Stimulated activated naive CD4-positive, alpha-beta T cell treated with Interleukin-2 at 50 U/mL for 16 hours (primary cell): ENCODE results near the gene RAB4A.
"Not testable (repeated sequence)": the region's sequence is repeated elsewhere in the genome, so short reads cannot be mapped to it uniquely, and the experiment has no call there.

Experiments
- DNase-seq: peaks from one replicate; lab custom pipeline; 2025; lab: John Stamatoyannopoulos, UW

RAB4A gene

DNA sequence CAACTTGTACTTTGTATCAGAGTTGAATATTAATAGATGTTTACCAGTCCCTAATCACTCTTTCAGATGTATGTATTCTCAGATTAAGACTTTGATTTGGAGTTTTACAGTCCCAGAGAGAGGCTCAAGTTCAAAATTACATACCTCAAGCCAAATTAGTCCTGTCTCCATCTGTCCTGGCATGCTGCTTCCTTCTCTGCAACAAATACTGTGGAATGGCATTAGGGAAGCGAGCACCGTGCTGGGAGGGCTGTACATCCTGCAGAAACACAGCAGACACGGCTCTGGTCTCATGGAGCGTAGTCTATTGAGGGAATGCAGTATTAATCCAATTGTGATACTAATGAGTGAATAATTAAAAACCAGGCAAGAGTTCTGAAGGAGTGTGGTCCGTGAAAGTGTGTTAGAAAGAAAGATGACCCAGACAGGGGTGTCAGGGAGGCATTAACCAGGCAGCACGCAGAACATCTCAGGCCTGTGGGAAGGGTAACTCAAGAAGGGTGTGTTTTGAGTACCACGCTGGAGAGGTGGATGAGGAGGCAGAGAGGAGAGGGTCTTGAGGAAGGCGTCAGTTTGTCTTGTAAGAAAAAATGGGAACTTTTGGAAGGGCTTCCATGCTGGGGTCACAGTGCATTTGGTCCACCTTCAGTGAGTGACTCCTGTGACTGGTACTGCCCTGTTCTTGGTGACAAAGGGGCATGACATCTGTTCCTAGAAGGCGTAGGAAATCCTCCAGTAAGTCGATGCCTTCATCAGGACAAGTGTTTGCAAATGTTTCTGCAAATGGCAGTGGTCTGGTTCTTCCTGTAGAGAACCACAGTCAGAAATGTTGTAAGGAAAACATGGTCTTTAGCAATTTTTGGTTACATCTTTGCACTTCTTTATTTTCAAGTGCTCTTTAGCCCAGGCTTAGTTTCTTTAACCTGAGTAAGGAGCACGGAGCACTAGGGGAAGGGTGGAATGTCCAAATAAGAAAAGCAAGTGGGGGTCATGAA lies 1.6 kb downstream of the RAB4A start:
- DNase-seq: no peak

DNA sequence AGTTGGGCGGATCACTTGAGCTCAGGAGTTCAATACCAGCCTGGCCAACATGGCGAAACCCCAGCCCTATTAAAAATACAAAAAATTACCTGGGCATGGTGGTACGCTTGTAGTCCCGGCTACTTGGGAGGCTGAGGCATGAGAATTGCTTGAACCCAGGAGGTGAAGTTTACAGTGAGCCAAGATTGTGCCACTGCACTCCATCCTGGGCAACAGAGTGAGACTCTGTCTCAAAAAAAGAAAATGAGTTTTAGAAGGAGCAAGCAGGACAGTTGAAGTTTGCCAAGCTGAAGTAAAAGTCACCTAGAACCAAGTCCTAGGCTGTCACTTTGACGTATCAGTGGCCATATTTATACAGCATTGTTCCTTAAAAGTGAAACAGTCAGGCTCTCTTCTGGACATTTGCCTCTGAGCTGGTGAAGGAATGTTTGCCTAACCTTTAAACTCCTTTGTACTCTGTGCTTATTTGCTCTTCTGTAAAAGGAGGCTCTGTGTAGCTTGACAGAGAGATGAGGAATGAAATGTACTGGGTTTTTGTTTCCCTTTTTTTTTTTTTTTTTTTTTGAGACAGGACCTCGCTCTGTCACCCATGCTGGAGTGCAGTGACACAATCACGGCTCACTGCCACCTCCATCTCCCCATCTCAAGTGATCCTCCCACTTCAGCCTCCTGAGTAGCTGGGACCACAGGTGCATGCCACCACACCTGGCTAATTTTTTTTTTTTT lies 2.8 kb downstream of the RAB4A start:
- DNase-seq: no peak

DNA sequence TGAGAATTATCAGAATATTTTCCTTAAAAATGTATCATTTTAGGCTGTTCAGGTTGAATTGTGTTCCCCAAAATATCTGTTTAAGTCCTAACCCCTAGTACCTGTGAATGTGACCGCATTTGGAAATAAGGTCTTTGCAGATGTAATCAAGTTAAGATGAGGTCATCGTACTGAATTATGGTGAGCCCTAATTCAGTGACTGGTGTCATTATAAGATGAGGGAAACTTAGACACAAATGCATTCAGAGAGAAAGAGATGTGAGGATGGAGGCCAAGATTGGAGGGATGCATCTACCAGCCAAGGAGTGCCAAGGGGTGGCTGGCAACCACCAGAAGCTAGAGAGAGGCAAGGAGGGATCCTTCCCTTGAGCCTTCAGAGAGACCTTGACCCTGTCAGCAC lies 4.1 kb downstream of the RAB4A start:
- no peak for DNase-seq

DNA sequence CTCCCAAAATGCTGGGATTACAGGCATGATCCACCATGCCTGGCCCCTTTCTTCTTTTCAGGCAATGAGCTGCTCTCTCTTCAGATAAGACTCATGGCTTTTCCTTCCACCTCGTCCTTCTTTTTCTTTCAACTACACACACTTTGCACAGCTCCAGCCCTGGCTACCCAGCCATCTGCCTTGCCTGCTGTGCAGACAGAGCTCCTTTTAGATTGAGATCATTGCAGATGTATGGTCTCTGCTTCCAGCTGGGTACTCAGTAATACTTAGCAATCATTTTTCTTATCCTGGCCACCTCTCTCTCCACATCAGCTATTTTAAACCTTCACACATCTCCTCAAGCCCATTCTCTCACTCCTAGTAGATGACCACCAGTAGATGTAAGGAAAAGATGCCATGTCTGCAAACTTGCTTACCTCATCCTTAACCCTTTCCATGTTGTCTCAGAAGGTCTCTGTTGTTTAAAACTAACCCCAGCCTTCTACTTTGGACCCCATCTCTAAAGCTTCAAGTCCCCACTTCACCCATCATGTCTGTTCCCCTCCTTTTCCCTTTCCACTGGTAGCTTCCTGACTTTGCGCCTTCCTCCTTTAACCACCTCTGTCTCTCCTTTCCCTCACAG lies 7.3 kb downstream of the RAB4A start:
- DNase-seq: no peak

DNA sequence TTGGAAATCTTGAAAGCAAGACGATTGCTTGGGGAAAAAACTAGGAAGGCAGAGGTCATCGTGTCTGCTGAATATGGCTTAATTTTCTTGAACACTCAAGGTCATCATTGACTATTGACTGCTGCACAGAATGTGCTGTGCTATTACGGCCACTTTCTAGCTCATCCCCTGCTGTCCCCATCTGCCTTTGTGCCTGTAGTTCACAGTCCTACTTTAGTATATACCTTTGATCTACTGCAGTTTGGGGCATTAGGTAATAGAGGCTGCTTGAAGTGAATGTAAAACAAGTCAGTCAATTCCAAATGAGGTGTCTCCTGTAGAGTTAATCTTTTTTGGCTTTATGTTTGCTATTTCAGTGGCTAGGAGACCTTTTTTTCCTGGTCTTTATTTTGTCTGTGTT lies 8.3 kb downstream of the RAB4A start:
- DNase-seq: no peak

DNA sequence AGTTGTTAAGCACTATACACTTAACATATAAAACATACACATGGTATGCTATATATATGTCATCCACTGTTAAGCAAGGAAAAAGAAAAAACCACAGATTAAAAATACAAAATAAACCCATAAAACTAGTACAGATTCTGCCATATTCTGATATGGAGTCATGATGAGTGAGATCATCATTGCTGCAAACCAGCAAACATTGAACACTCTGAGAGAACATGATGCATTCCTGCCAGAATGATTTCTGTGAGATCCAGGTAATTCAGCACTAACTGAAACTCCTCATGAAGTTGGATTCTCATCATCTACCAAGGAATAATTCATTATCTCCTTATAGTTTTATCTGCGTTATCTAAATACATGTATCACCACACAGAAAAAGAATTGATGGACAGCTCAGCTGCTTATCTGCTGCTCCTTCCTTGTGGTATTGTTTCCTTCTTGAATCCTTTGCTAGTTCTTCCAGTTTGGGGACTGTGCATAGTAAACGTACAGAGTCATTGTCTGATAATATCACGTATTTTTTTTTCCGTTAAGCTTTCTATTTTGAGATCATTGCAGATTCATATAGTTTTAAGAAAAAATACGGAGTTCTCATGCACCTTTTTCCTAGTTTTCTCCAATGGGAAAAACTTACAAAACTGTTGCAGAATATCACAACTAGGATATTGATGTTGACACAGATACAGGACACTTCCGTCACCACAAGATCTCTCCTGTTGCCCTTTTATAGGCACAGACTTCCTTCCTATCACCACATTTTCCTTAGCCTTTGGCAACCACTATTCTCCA lies 9.3 kb downstream of the RAB4A start:
- DNase-seq: no peak

DNA sequence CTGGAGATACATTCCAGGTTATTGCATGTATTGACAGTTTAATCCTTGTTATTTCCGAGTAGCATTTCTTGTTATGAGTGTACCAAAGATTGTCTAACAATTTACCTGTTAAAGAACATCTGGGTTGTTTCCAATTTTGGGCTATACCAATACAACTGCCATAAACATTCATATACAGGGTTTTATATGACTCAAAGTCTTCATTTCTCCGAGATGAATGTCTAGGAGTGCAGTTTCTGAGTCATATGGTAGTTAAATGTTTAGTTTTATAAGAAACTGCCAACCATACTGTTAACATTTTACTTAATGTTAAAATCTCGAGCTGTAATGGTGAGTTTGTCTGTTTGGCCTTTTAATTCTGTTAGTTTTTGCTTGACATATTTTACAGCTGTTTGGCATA lies 10.0 kb downstream of the RAB4A start:
- DNase-seq: no peak

DNA sequence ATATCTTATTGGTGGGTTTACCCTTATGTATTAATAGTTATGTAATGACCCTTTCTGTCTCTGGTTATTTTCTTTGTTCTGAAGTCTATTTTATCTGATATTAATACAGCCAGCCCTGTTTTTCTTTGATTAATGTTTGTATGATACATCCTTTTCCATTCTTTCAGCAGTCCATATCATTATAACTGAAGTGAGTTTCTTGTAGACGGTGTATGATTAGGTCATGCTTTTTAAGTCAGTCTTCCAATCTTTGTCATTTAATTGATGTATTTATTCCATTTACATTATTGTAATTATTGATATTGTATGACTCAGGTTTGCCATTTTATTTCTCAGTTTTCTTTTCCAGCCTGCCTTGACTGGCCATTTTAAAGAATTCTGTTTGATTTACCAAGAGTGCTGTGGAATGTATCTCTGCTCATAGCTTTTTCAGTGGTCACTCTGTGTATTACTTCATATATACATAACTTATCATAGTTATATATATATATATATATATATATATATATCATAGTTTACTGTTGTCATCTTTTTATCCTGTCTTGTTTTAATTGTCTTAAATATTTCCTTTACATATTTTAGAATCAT lies 10.5 kb downstream of the RAB4A start:
- DNase-seq: no peak

DNA sequence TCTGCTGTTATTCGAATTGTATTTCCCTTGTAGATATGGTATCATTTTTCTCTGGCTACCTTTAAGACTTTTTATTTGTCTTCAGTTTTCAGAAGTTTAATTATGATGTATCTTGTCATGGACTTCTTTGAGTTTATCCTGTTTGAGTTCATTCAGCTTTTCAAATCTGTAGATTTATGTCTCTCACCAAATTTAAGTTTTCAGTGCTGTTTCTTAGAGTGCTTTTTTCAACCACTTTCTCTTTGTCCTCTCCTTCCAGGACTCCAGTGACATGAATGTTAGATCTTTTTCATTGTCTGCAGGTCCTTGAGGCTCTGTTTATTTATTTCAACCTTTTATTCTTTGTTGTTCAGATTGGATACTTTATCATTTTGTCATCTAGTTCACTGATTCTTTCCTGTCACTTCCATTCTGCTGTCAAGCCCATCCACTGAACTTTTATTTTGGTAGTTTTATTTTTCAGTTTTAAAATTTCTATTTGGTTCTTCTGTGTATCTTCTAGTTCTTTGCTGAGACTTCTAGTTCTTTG lies 11.4 kb downstream of the RAB4A start:
- DNase-seq: no peak

DNA sequence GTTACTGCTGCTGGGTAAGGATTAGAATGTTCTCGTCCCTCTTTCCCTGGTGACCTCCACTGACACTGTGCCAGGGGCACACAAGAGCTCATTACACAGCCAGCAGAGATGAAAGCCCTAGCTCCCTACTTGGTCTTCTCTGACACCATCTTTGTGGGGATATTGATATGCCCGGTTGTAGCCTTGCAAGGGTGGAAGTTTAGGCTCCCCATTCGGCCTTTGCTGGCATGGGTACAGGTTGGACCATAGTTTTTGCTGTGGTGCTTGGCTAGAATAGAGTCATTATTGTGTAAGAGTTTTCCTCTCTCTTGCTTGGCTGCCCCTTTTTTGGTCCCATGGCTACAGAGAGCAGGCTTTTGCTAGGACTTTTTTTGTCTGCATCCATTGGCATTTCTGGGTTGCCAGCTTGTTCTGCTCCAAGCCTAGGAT lies 12.3 kb downstream of the RAB4A start:
- no peak for DNase-seq

DNA sequence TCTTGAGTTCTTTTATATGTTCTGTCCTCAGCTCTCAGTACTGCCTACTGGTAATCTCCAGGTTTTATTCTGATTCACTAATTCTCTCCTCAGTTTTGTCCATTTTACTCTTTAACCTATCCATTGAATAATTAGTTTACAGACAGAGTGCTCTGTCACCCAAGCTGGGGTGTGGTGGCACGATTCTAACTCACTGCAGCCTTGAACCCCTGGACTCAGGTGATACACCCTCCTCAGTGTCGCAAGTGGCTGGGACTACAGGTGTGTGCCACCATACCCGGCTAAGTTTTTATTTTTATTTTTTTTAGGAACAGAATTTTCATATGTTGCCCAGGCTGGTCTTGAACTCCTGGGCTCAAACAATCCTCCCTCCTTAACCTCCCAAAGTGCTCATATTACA lies 14.0 kb downstream of the RAB4A start:
- no peak for DNase-seq

DNA sequence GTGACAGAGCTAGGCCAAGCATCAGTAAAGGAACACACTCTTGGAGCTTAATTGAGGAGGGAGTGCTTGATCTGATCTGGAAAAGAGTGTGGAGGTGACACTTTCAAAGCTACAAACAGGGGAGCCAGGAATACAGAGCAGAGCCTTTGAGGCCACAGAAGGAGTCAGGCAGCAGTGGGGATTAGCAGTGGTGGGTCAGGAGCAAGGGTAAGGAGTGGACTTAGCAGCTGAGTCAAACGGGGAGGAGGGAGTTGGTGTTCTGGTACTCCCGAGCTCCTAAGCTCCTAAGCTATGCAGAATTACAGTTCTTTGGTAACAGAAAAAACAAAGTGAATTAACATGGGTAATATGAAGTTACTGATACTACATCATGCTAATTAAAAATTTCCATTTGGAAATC lies 14.5 kb downstream of the RAB4A start:
- DNase-seq: no peak

DNA sequence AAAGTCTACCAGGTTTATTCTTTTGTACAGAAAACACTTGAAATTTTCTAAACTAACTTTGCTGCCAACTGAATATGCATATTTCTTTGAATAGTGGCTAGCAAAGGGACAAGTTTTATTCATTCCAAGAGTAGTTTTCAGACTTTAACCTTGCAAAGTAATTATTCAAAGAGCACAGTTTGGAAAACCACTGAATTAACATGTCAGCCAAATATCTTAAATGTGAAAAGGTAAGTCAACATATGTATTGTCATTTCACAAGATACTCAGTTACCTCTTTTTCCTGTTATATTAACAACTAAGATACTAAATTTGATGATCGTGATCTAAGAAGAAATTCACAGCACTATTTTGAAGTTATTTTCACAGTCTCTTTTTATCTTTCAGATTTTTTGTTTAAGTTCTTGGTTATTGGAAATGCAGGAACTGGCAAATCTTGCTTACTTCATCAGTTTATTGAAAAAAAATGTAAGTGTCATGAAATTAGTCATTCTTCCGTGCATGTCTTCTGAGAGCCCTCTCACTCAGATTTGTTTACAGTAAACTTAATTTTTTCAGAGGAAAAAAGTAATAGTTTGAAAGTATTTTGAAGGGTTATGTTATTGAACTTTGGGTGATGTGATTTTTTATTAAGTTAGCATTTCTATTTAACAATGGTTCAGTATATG lies 15.3 kb downstream of the RAB4A start:
- DNase-seq: no peak

DNA sequence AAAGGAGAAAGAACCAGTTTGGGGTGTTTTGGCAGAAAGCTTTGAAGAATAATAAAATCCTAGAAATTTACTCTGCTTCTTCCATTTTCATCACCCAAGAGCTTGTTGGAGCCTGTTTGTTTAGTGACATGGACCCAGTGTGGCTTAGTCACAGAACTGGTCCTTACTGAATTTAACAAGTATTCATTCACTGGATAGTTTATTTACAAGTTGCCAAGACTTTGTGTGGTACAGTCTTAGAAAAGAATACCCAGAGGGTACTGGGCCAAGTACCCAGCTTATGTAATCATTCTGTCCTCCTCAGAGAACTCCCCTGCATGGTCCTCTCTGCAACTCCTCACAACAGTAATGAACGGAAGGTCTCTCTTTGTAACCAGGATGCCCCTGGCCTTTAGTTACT lies 16.4 kb downstream of the RAB4A start:
- no peak for DNase-seq

DNA sequence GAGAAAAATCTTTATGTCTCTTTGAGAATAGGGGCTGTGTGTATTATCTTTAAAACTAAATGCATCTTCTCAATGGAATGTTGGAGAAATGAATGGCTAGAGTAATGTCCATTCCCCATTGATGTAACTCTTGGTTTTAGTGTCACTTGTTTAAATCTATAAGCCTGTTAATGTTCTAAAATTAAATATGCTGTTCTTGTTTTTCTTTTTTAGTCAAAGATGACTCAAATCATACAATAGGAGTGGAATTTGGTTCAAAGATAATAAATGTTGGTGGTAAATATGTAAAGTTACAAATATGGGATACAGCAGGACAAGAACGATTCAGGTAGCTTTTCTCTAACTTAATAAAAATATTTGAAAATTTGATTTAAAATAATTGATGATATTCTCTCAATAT lies 17.6 kb downstream of the RAB4A start:
- no peak for DNase-seq

DNA sequence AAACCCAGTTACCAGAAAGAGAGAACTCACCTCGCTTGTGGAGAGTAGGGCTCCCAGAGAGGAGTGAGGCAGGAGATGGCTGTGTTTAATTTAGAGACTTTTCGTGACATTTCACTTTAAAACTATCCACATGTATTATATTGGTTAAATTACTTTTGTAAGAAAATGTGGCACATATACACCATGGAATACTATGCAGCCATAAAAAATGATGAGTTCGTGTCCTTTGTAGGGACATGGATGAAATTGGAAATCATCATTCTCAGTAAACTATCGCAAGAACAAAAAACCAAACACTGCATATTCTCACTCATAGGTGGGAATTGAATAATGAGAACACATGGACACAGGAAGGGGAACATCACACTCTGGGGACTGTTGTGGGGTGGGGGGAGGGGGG lies 20.8 kb downstream of the RAB4A start:
- DNase-seq: not testable (repeated sequence)

DNA sequence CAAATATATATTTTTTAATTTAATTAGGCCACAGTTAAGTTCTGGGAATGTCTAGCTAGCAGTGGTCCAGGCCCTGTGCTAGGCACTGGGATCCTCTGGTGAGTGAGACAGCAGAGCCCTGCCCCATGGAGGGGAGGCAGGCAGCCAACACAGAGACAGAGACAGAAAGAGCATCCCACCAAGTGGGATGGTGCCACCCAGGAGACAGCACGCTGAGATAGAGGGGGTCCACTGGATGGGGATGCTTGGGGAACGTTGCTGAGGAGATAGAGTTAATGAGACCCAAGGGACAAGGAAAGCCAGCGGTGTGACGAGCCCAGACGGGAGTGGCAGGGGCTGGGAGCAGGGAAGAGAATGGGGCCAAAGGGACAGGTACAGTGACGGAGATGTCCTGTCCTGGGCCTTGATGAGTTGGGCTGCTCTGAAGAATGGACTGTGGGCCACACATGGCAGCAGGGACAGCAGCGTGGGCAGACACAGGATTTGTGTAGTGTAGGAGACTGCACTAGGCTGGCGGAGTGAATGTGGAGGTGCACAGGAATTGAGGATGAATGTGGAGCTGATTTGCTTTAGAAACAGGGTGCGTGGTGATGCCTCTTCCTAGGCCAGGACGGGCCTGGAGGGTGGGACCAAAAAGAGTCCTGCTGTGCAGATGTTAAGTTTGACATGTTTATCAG lies 22.8 kb downstream of the RAB4A start:
- no peak for DNase-seq

DNA sequence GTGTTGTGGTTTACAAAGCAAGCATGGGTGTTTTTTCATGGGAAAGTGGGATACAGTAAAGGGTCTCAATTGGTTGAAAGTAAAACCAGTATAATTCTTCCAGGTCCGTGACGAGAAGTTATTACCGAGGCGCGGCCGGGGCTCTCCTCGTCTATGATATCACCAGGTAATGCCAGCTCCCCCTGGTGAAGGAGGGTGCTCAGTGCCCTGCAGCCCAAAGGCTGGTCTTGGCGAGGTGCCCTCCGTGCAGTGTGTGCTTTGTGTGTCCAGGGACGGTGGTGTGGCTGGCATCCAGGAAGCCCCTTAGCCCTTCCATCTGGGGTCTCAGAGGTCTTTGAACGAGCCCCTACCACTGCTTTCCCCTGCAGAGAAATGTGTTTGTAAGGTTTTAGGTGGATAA lies 24.8 kb downstream of the RAB4A start:
- DNase-seq: no peak

DNA sequence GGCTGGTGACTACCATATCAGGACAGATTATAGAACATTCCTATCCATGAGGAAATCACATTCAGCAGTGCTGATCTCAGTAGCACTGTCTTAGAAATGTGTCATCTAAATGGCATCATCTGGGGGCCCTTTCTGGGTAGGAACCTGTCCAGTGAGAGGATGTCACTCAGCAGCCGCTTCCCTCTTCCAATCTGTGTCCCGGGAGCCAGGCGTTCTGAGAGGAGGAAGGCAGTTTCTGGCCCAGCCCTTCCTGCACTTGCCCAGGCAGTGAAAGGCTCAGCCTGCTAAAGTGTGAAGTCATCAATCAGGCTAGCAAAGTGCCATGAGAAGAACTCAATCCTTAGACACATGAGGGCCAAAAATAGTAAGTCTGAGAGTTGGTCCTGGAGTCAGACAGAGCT lies 25.6 kb downstream of the RAB4A start:
- DNase-seq: no peak

DNA sequence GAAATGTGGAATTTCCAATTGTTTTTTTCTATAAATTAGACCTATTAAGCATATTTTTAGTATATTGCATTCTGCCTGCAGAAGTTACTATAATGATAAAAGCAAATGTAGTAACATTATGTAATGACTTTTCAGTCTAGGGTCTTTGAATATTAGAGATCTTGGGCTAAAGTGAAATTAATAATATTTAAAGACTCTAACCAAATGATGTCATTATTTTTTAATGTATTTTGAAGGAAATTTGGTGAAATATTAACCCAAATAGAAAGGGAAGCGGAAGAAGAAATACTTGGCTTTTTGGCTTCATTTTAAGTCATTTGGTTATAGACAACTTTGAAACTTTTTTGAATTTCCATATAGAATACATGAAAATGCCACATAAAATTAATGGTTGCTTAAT lies 26.8 kb downstream of the RAB4A start:
- no peak for DNase-seq
